HG03108 (cell line): Measurements from ENCODE around the gene MCEMP1.
"Not testable (repeated sequence)": the region's sequence is repeated elsewhere in the genome, so short reads cannot be mapped to it uniquely, and the experiment has no call there.

ENCODE experiments used
- ATAC-seq: cut with Tn5 transposase; IDR thresholded peaks from one replicate; pipeline ENCODE4 v1.9.1; 2021; ENCODE audit warnings: moderate library complexity; ENCODE audit not compliant: unreplicated experiment

The MCEMP1 gene

DNA sequence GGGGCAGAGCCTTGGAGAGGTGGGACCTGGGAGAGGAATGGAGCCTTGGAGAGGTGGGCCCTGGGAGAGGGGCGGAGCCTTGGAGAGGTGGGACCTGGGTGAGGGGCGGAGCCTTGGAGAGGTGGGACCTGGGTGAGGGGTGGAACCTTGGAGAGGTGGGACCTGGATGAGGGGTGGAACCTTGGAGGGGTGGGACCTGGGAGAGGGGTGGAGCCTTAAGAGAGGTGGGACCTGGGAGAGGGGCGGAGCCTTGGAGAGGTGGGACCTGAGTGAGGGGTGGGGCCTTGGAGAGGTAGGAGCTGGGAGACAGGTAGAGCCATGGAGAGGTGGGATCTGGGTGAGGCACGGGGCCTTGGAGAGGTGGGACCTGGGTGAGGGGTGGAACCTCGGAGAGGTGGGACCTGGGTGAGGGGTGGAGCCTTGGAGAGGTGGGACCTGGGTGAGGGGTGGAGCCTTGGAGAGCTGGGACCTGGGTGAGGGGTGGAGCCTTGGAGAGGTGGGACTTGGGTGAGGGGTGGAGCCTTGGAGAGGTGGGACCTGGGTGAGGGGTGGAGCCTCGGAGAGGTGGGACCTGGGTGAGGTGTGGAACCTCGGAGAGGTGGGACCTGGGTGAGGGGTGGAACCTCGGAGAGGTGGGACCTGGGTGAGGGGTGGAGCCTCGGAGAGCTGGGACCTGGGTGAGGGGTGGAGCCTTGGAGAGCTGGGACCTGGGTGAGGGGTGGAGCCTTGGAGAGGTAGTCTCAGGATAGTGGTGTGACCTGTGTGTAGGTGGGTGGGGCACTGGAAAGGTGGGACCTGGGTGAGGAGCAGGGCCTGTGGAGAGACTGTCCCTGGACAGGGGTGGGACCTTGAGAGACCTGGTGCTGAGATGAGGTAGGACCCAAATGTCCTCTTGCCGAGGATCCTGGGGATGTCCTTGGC is 33.0 kb upstream of the MCEMP1 start:
- ATAC-seq, result not testable (repeated sequence)

DNA sequence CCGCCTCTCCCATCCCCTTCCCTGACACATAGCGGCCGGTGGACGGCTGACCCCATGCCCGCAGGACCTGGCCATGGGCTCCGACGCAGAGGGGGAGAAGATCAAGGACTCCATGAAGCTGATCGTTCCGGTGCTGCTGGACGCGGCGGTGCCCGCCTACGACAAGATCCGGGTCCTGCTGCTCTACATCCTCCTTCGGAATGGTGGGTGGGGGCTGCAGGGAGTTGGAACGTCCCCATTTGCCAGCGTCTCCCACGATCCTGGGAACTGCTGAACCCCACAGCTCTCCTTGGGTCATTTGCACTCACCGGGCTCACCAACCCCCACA is 32.4 kb upstream of the MCEMP1 start:
- ATAC-seq, result no peak

GRCh38 chr19:7645163-7645562 is 31.7 kb upstream of the MCEMP1 start:
- no peak for ATAC-seq

- no peak for ATAC-seq
These were observed 31.0 kb upstream of the MCEMP1 start for GRCh38 chr19:7645656-7646425.

- no peak for ATAC-seq
These were observed 30.5 kb upstream of the MCEMP1 start for GRCh38 chr19:7646426-7646700.

DNA sequence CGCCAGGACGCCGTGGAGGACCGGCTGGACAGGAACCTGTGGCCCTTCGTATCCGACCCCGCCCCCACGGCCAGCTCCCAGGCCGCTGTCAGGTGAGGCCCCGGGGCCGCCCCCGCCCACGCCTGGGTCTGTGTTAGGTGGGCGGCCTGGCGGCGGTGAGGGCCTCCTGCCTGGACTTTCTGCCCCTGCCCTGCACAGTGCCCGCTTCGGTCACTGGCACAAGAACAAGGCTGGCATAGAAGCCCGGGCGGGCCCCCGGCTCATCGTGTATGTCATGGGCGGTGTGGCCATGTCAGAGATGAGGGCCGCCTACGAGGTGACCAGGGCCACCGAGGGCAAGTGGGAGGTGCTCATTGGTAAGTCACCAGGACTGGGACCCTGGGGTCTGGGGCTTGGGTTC is 29.7 kb upstream of the MCEMP1 start:
- ATAC-seq, result no peak

- no peak for ATAC-seq
These were observed 28.4 kb upstream of the MCEMP1 start for GRCh38 chr19:7648265-7649014.

GRCh38 chr19:7650148-7650547 is 26.7 kb upstream of the MCEMP1 start:
- no peak for ATAC-seq

- ATAC-seq, result no peak
These were observed 24.7 kb upstream of the MCEMP1 start for GRCh38 chr19:7652061-7652641.

- no peak for ATAC-seq
These were observed 22.5 kb upstream of the MCEMP1 start for GRCh38 chr19:7654401-7654800.

DNA sequence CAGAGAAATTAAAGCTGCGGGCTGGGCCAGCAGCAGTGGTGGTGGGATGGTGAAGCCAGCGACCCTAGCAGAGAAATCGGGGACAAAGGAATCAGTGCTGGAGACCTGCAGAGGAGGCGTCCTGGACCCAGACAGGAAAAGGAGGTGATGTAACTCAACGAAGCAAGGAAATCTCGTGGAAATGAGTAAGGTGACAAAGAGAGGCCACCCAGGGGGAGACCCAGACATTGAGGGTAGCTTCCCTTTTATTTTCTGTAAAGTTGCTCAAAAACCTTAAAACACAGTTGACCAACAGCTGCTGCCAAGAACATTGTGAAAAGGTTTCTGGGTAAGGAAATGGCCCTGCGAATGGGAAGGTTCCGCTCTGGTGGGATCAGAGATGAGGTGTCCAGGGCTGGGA is 21.3 kb upstream of the MCEMP1 start:
- no peak for ATAC-seq

- no peak for ATAC-seq
These were observed 19.6 kb upstream of the MCEMP1 start for GRCh38 chr19:7657131-7657751.

GRCh38 chr19:7658219-7658686 is 18.6 kb upstream of the MCEMP1 start:
- ATAC-seq, result no peak

- ATAC-seq, result no peak
These were observed 14.9 kb upstream of the MCEMP1 start for GRCh38 chr19:7661744-7662538.

GRCh38 chr19:7662657-7663056 is 14.2 kb upstream of the MCEMP1 start:
- ATAC-seq, result no peak

DNA sequence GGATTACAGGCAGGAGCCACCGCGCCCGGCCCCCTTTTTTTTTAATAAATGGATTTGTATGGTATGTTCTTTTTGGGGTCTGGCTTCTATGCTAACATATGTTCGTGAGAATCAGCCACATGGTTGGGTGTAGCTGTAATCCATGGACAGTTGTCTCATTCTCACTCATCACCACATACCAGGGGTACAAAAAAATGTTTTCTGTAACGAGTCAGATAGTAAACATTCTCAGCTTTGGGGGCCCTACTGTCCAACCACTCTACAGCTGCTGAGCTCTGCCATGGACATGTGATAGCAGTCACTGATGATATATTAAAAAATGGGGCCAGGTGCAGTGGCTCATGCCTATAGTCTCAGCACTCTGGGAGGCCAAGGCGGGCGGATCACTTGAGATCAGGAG is 13.2 kb upstream of the MCEMP1 start:
- ATAC-seq, result no peak

DNA sequence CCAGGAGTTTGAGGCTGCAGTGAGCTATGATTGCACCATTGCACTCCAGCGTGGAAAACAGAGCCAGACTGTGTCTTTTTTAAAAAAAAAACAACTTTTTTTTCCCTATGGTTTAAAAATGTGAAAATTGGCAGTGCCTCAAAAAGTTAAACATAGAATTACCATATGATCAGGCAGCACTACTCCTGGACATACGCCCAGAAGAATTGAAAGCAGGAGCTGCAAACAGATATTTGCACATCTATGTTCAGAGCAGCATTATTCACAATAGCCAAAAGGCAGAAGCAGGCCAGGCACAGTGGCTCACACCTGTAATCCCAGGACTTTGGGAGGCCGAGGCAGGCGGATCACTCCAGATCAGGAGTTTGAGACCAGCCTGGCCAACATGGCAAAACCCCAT is 11.8 kb upstream of the MCEMP1 start:
- no peak for ATAC-seq

DNA sequence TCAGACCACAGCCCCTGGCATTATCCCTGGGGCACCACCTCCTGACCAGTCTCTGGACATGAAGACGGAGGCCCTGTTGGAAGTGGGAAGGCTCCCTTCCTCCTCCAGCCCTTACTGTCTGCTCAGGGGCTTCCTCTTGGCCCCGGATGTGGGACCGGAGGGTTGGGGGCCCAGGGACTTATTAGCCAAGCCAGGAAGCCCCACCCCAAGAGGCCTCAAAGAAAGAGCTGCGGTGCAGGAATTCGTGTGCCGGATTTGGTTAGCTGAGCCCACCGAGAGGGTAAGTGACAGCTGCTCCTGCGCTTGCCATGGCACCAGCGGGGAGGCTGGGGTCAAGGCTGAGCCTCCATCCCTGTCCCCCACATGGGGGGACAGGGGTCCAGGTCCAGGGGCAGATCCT is 8.0 kb upstream of the MCEMP1 start, which contains the start of gene RETN:
Gene RETN, plus strand, starts transcription at position 208 of the 400 bp plus-strand sequence. CDS start 278 bp downstream, outside the sequence.
- ATAC-seq, result no peak

DNA sequence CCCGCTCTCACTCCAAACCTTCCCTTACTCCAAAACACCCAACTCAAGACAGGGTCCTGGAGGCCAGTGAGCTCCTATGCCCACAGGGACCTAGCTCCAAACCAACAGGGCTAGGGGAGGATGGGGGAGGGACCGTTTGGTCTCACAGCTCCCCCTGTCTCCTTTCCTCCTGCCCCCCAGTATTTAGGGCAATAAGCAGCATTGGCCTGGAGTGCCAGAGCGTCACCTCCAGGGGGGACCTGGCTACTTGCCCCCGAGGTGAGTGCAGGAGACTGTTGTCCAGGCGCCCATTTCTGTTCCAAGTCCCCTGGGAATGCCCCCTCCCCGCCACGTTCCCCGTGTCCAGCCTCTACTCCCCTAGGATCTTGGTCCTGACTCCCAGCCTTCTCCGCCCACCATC is 7.2 kb upstream of the MCEMP1 start:
- no peak for ATAC-seq
